Raji (cell line): ENCODE results near the gene MSH4.

Experiments used
- POLR2A ChIP-seq: IDR thresholded peaks from 2 replicates; pipeline ENCODE4 v1.6.1; 2011; ENCODE audit warnings: low read depth, low read length, control low read depth; ENCODE audit not compliant: insufficient read depth

Gene MSH4

GRCh38 chr1:75901371-75901770 lies 104.7 kb downstream of the MSH4 start:
- TF ChIP-seq POLR2A, result no peak

DNA sequence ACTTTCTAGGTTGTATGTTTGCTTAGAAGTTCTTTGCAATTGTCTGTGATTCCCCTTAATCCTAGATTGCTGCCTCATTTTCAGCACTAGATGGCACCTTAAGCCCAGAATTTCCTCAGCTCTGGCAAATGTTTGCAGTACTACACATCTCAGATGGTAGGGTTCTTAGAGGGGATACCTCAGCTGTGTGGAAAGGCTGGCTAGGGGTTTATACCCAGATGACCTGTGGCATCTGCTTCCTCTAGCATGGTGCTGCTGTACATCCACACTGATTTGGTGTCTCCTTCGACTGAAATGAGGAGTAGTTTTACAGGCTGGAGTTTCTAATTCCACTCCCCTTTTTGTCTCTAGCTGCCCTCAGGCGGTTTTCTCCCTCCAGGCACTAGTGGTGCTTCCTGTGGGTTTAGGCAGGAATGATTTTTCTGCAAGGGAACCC lies 112.1 kb downstream of the MSH4 start:
- no peak for TF ChIP-seq POLR2A

GRCh38 chr1:75916834-75917233 lies 120.2 kb downstream of the MSH4 start:
- TF ChIP-seq POLR2A, result no peak

DNA sequence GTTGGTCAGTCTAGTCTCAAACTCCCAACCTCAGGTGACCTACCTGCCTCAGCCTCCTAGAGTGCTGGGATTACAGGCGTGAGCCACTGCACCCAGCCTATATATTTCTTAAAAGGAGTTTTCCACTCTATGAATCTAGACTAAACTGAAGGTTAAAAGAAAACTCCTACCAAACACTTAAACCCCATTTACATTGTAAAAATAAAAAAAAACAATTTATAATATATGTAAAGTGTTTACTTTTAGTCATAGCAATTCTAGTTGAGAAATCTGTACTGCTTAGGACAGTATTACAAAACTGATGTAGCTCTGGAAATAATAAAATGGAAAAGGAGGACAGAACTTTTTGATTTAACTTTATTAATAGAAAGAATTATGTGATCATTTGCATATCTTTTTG lies 126.0 kb downstream of the MSH4 start:
- no peak for TF ChIP-seq POLR2A

- no peak for TF ChIP-seq POLR2A
Measured at GRCh38 chr1:75932304-75932703, 135.6 kb downstream of the MSH4 start, which contains the start of gene ASB17. TSS of gene ASB17 (minus strand) at chr1:75932404. CDS start at chr1:75932291, 113 bp downstream.

- TF ChIP-seq POLR2A, result no peak
Measured at GRCh38 chr1:75937034-75937433, 140.4 kb downstream of the MSH4 start.

DNA sequence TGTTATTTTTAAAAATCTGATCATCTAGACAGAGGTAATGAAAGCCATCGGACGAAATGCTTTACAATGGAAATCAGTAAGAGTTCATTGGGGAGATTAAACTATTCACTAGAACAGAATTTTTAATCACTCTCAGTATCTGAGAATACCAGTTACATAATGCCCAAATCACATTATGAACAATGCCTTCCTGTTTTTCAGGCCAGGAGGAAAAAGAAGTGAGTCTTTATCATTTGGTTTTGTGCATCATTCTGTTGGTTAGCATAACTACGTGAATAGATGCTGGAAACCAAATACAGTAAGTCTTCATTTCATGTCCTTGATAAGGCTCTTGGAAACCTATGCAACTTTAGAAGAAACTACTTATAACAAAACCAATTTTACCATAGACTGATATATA lies 153.5 kb downstream of the MSH4 start:
- no peak for TF ChIP-seq POLR2A

- TF ChIP-seq POLR2A, result no peak
Measured at GRCh38 chr1:75952016-75952415, 155.3 kb downstream of the MSH4 start.

DNA sequence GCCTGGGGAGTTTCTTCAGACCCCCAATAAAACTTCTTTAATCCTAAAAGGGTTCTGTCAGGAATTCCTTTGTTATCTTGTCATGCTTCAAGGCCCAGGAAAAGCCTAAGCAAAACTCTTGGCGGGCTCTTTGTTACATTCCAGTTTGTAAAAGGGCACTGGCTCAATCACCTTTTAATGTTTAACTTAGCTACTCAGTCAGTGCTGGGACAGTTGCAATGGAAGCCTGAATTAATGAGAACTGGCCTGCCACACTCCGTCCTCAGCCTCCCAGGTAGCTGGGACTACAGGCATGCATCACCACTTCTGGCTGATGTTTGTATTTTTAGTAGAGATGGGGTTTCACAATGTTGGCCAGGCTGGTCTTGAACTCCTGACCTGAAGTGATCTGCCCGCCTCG lies 156.8 kb downstream of the MSH4 start:
- no peak for TF ChIP-seq POLR2A

DNA sequence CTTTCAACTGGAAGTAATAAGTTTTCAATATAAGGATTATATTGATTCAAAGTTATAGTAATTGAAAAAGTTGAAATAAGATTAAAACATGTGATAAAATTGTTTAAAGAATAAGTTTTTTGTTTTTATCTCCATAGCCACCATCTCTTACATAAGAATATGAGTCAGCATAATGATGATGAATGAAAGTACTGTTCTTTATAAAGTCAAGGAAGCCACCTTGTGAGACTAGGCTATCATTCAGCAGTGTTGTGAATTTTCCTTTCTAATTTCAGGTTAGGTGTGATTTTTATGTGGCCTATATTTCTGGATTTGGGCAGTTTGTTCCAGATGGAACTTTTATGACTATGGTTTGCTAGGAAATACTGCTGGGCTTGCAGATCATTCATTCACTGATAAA lies 157.9 kb downstream of the MSH4 start:
- no peak for TF ChIP-seq POLR2A
